ENCODE data around the gene ESPNL. TPM values are rescaled to one million over a fixed set of nuclear protein-coding genes. Genes with fewer than 3 reads are reported as not detected.

The ESPNL gene
- total RNA-seq, 1 experiment from 2014 or later: 0.85 TPM

GRCh38 chr2:238164906-238165287, 64.8 kb downstream of the ESPNL start:
- ATAC-seq (no peak), DNase-seq (ENCODE audit: low read depth, low spot score) (no peak)
- BruUV-seq (replicated peaks): no TSS peak
- Histone ChIP-seq H3K9me3 (ENCODE audit: control insufficient read depth, insufficient read depth, low read depth, low read length) (no peaks in the 10 kb centered on the region), H3K36me3 (ENCODE audit: control insufficient read depth, insufficient read depth, low read length) (peaks cover 6% of the 10 kb centered on the region), H3K27me3 (ENCODE audit: control insufficient read depth, insufficient read depth, low read length) (no peaks in the 10 kb centered on the region), H3K27ac (ENCODE audit: low read length) (no peak overlapping the region), H3K4me1 (ENCODE audit: control insufficient read depth, insufficient read depth, low read length) (peaks cover 4% of the 10 kb centered on the region; the same call in 1 of the 2 replicates), H3K4me3 (ENCODE audit: low read depth in 2 of 2, low read length in 2 of 2) (no peak overlapping the region)
- TF ChIP-seq SIN3A (IDR thresholded peaks at IDR 0.05; ENCODE audit: borderline replicate concordance, insufficient read depth, low read depth, low read length) (no peak), TCF7L2 (IDR thresholded peaks at IDR 0.05; ENCODE audit: low read depth, low read length) (no peak), REST (IDR thresholded peaks at IDR 0.05; ENCODE audit: insufficient read depth in 1 of 2, low read depth in 2 of 2, low read length in 1 of 2) (no peak), CTCF (IDR thresholded peaks at IDR 0.05) (no peak), POLR2AphosphoS5 (IDR thresholded peaks at IDR 0.05; ENCODE audit: low read depth, low read length) (no peak)
- POLR2A ChIA-PET: no interaction called here
- CTCF ChIA-PET: no interaction called here
- intact Hi-C loops (cut with micrococcal nuclease; ENCODE audit: unreplicated experiment): no loop called here
- in situ Hi-C loops (cut with HindIII; ENCODE audit: low pct_unique_long_range_greater_than_20kb, low sequenced_read_pairs): no loop called here

- intact Hi-C loops (cut with micrococcal nuclease; ENCODE audit: unreplicated experiment) (no loop called here), in situ Hi-C loops (cut with HindIII; ENCODE audit: low pct_unique_long_range_greater_than_20kb, low sequenced_read_pairs) (no loop called here)
- no peak for ATAC-seq
- no peaks in the 10 kb centered on the region for H3K9me3 ChIP-seq (ENCODE audit: control insufficient read depth, insufficient read depth, low read depth, low read length)
- peaks cover 6% of the 10 kb centered on the region for H3K36me3 ChIP-seq (ENCODE audit: control insufficient read depth, insufficient read depth, low read length)
- no TSS peak for BruUV-seq (replicated peaks)
- ChIA-PET CTCF (no interaction called here), POLR2A (no interaction called here)
- no peak overlapping the region for H3K4me3 ChIP-seq (ENCODE audit: low read depth in 2 of 2, low read length in 2 of 2)
- TF ChIP-seq SIN3A (IDR thresholded peaks at IDR 0.05; ENCODE audit: borderline replicate concordance, insufficient read depth, low read depth, low read length): no peak
- no peak for TF ChIP-seq POLR2AphosphoS5 (IDR thresholded peaks at IDR 0.05; ENCODE audit: low read depth, low read length)
- TF ChIP-seq TCF7L2 (IDR thresholded peaks at IDR 0.05; ENCODE audit: low read depth, low read length): no peak
- no peak for TF ChIP-seq REST (IDR thresholded peaks at IDR 0.05; ENCODE audit: insufficient read depth in 1 of 2, low read depth in 2 of 2, low read length in 1 of 2)
- no peak for TF ChIP-seq CTCF (IDR thresholded peaks at IDR 0.05)
- H3K27me3 ChIP-seq (ENCODE audit: control insufficient read depth, insufficient read depth, low read length): no peaks in the 10 kb centered on the region
- no peak overlapping the region for H3K27ac ChIP-seq (ENCODE audit: low read length)
- no peak for DNase-seq (ENCODE audit: low read depth, low spot score)
- H3K4me1 ChIP-seq (ENCODE audit: control insufficient read depth, insufficient read depth, low read length): peaks cover 7% of the 10 kb centered on the region; the same call in 1 of the 2 replicates
Observed at GRCh38 chr2:238165288-238165921, 65.3 kb downstream of the ESPNL start.

Measured in Panc1 (cell line).